HG02678 (cell line): ENCODE measurements around the gene SSTR3.

Experiments used
- ATAC-seq: cut with Tn5 transposase; IDR thresholded peaks from one replicate; pipeline ENCODE4 v1.9.1; 2021; ENCODE audit warnings: mild to moderate bottlenecking, moderate library complexity; ENCODE audit not compliant: unreplicated experiment

Gene SSTR3

DNA sequence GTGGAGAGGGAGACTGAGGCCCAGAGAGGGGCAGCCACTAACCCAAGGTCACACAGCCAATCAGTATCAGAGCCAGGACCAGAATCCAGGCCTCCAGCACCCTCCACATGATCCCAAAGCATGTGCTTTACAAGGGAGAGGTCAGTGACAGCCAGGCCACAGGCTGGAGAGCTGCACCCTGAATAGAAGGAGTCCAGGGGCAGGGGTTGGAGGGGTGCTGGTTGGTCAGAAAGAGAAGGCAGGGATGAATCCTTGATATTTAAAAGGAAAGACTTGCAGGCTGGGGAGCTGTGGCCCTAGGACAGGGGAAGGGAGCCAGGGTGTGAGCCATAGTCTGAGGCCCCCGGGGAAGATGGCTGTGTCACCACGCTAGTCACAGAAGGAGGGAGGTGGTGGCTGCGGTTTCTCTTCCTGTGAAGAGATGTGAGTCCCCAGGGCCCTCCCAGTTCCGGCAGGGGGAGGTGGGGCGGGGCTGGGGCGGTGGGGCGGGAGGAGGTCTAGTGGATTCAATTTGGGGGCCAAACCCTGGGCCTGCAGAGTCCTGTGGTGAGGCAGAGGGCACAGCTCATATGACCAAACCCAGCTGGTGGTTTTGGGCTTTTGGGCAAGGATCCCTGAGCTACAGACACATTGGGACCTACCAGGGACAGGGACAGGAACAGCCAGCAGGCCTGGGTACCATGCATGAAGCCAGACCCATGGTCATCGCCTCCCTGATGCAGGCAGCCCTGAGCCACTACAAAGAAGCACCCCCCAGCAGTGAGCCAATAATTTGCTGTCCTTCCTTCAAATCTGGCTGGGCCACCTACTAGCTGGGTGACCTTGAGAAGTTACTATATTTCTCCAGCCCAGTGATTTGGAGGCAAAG lies 17.8 kb upstream of the SSTR3 start:
- ATAC-seq, result peak; percentile 51

DNA sequence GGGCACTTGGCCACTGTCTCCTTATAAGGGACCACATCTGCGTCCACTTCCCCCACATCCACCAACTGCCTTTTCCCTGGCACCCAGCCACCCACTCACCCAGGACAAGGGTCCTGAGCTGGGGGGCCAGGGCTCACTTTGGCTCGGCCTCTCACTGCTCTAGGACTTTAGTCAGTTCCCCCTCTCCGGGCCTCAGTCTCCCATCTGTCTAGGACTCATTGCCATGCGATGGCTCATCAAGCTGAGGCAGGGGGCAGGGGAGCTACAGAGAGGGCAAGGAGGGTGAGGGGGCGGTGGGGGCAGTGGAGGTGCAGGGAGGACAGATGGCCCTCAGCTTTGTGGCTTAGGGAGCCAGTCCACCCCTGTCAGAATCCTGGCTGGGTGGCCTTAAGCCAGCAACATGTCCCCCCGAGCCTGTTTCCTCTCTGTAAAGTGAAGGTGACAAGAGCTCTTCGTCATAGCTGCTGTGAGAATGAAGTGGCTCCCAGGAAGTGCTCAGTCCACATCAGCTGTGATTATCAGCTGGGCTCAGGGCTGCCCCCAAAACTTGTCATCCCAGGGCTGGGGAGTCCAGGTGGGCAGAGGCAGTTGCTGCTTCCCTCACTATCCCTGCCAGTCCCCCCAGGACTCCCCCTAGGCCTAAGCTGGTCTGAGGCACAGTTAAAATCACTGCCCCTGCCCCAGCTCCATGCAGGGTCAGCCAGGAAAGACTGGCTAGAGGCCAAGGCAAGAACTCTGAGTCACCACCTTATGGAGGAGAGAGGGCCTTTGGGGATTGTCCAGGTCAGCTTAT lies 16.9 kb upstream of the SSTR3 start:
- ATAC-seq, result no peak

GRCh38 chr22:37228106-37229011 lies 16.1 kb upstream of the SSTR3 start:
- ATAC-seq, result no peak

- no peak for ATAC-seq
Measured at GRCh38 chr22:37226514-37226913, 14.2 kb upstream of the SSTR3 start.

- ATAC-seq, result no peak
Measured at GRCh38 chr22:37226087-37226486, 13.8 kb upstream of the SSTR3 start.

- ATAC-seq, result no peak
Measured at GRCh38 chr22:37225481-37225880, 13.2 kb upstream of the SSTR3 start.

GRCh38 chr22:37224757-37225420 lies 12.6 kb upstream of the SSTR3 start:
- ATAC-seq, result no peak

DNA sequence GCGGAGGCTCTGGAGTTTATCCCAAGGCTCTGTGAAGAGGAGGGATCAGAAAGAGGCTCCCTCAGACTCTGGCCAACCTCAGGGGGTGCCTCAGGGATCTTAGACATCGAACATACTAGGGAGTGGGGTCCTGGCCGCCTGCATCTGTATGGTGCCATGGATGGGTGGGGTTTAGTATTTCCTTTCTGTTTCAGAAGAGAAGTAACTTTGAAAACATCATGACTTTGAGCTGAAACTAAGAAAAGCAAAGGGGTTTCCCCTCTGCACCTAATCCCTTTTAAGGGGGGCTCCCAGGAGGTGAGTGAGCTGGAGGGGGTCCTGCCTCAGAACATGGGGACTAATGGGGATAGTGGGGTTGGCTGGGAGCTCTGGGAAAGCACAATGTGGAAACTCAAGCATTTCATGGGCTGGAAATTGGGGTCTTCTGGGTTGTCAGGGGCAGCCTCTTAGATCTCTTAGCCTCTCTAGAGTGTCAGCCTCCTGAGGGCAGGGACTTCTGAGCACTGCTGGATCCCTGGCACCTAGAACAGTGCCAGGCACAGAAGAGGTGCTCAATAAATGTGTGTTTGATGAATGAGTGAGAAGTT lies 11.8 kb upstream of the SSTR3 start:
- ATAC-seq, result no peak

- no peak for ATAC-seq
Measured at GRCh38 chr22:37222440-37222971, 10.2 kb upstream of the SSTR3 start.

- ATAC-seq, result no peak
Measured at GRCh38 chr22:37221424-37222333, 9.4 kb upstream of the SSTR3 start.

DNA sequence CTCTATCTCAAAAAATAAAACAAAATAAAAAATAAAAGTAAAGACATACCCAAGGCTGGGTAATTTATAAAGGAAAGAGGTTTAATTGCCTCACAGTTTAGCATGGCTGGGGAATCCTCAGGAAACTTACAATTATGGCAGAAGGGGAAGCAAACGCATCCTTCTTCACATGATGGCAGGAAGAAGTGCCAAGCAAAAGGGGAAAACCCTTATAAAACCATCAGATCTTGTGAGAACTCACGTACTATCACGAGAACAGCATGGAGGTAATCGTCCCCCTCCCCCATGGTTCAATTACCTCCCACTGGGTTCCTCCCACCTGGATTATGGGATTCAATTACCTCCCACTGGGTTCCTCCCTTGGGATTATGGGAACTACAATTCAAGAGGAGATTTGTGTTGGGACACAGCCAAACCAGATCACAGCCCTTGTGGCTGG lies 8.3 kb upstream of the SSTR3 start:
- no peak for ATAC-seq

DNA sequence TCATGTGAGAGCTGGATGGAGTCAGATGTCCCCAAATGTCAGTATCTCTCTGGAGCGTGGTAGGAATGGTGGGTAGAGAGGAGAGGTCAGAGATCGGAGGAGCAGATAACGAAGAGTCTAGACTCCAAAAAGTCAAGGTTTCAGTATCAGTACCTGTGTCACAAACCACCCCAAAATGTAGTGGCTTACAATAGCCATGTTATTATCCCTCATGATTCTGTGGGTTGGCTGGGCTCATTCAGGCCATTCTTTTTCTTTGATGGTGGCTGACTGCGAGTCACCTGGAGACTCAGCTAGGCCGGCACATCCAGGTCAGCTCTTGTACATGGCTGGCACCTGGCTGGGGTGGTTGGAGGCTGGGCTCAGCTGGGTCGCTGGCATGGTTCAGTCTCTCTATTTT lies 7.3 kb upstream of the SSTR3 start:
- peak; percentile 13 for ATAC-seq

DNA sequence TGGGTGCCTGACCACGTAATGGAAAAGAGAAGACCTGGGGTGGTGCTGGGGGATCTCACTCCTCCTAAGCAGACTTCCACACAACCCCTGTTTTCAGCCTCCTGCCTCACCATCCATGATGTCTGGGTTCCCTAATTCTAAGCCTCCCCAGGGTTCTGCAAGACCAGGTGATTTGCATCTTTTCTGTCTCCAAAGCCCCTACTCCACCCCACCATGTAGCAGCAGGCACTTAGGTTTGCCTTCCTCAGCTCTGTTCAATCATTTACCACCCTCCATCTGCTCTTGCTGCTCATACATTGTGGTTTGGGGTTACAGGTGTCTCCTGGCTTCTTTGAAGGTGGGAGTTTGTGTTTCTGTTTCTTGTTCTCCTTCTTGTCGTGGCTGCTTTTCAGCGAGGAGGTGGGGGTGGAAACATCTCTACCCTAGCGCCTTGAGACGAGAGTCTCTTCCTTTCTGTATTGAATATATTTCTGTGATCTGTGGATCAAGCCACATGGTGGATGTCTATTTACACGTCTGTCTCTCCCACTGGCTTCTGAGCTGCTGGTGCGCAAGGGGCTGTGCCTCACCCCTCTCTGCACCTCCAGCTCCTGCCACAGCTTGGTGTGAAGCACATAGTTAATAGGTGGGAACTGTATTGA lies 6.6 kb upstream of the SSTR3 start:
- peak; percentile 79 for ATAC-seq

DNA sequence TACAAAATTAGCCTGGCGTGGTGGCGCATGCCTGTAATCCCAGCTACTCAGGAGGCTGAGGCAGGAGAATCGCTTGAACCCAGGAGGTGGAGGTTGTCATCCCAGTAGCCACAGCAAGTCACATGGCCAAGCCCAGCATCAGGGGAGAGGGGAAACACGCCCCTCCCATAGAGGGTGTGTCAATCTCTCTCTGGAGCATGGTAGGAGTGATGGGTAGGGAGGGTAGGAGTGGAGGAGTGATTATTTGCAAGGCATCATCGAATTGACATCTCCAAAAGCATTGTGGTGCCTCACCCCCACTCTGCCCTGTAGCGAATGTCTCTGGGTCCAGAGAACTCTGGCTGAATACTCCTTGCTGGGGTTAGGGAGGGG lies 6.1 kb upstream of the SSTR3 start:
- no peak for ATAC-seq

DNA sequence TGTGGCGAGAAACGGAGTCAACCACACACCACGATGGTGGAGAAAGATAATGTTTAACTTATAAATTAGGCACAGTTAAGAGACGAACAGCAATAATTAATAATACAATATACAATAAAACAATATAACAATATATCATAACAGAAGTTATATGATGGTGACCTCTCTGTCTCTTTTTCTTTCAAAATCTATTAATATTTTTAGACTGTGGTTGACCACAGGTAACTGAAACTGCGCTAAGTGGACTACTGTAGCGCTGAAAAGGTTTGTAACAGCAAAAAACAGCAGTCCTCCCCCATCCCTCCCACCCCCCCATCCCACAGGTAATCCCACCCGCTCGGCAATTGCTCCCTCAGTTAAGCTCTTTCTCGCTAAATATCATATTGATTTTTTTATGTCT lies 3.6 kb upstream of the SSTR3 start:
- no peak for ATAC-seq

- ATAC-seq, result no peak
Measured at GRCh38 chr22:37214731-37215030, 2.4 kb upstream of the SSTR3 start.

- no peak for ATAC-seq
Measured at GRCh38 chr22:37213941-37214730, 1.9 kb upstream of the SSTR3 start.
